ENCODE data around the gene GNAO1.

GNAO1 gene

GRCh38 chr16:56207421-56207820 is 16.1 kb downstream of the GNAO1 start:
- TF ChIP-seq, protein P1, sequence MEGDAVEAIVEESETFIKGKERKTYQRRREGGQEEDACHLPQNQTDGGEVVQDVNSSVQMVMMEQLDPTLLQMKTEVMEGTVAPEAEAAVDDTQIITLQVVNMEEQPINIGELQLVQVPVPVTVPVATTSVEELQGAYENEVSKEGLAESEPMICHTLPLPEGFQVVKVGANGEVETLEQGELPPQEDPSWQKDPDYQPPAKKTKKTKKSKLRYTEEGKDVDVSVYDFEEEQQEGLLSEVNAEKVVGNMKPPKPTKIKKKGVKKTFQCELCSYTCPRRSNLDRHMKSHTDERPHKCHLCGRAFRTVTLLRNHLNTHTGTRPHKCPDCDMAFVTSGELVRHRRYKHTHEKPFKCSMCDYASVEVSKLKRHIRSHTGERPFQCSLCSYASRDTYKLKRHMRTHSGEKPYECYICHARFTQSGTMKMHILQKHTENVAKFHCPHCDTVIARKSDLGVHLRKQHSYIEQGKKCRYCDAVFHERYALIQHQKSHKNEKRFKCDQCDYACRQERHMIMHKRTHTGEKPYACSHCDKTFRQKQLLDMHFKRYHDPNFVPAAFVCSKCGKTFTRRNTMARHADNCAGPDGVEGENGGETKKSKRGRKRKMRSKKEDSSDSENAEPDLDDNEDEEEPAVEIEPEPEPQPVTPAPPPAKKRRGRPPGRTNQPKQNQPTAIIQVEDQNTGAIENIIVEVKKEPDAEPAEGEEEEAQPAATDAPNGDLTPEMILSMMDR (conservative IDR thresholded peaks at IDR 0.05), result no peak
- no peak for TF ChIP-seq ZFX (IDR thresholded peaks at IDR 0.05)
- no peak overlapping the region for H3K27ac ChIP-seq

DNA sequence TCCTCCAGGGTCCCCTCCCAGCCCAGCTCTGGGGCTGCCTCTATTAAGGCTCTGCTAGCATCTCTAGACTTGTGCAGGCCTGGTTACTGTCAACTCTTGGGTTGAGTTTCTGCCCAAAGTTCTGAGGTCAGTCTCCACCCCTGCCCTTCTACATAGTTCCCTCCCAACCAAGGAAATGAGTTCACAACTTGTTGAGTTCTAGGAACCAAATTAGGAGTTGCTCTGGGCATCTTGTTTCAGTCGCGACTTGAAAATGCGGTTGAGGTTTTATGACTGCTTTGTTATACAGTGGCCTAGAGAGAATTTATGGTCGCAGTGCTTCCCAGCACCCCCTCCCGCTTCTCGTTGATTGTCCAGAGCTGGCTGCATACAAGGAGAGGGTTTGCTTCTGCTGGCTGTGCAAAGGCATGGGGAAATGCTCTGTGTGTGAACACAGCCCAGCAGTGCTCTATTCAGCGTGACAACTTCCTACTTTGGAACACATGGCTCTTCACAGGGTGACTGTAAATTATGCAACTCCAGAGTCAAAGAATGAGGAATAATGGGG is 20.2 kb downstream of the GNAO1 start:
- no peak overlapping the region for H3K27ac ChIP-seq
- TF ChIP-seq ZFX (IDR thresholded peaks at IDR 0.05), result no peak
- TF ChIP-seq, protein P1 (conservative IDR thresholded peaks at IDR 0.05), result no peak

DNA sequence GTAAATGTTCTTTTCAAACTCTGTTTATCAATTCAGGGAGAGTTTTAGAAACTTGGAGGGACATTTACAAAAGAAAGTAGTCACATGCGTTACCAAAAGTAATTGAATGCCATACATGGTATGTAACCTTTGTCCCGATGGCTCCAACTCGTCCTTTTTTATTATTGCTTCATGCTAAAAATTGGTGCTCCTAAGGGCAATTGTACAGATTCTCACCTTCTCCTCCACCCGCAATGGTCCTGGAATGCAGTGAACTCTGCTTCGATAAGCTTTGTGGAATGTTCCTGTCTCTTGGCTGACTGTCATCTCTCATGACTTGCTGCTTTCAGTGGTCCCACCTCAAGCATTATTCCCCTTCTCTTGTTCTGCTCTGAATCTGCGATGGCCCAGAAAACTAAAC is 20.9 kb downstream of the GNAO1 start:
- H3K27ac ChIP-seq, result no peak overlapping the region
- no peak for TF ChIP-seq ZFX (IDR thresholded peaks at IDR 0.05)
- TF ChIP-seq, protein P1 (conservative IDR thresholded peaks at IDR 0.05), result no peak

DNA sequence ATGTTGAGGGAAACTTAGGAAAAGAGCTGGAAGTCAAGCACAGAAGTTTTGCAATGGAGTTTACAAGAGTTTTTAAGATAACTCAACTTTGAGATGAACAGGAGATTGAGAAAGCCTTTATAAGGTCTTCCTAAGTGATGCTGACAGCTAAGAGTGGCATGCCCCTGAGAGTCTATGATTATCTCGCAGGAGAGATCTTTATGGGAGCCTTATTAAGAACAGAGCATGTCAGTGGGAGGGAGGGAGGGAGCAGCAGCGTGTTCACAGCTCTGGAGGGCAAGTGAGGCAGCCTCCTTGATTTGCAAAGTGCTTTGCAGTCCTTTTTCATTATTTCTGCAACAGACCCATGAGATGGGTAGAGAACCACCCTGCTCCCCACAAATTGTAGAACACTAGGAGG is 30.7 kb downstream of the GNAO1 start:
- H3K27ac ChIP-seq, result no peak overlapping the region

DNA sequence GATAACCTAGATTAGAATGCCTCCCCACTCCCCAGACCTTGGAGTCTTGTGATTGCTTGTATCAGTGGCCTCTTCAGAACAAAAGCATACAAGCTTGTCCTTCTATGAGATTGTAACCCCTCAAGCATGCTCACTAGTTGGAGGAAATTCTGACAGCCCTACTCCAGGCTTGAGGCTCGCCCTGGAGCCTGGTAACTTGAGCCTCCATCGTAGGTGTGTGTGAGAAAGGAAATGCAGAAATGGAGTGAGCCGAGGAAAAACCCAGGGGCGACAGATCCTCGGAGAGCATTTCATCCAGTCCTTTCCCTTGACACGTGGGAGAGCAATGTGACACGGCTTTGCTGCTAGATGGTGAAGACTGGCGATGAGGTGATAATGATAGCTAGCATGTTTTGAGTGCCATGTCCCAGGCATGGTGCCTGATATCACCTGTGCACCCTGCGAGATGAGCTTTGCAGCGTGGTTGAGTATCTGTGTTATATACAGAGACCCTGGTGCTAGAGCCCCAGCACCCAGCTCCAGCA is 31.2 kb downstream of the GNAO1 start:
- H3K27ac ChIP-seq, result no peak overlapping the region
- TF ChIP-seq, protein P1 (conservative IDR thresholded peaks at IDR 0.05), result no peak
- TF ChIP-seq ZFX (IDR thresholded peaks at IDR 0.05), result no peak

More for the DNA sequence above, 30.7 kb downstream of the GNAO1 start:
- TF ChIP-seq ZFX (IDR thresholded peaks at IDR 0.05), result no peak
- TF ChIP-seq, protein P1 (conservative IDR thresholded peaks at IDR 0.05), result no peak

GRCh38 chr16:56225017-56225742 is 33.9 kb downstream of the GNAO1 start:
- TF ChIP-seq, protein P1 (conservative IDR thresholded peaks at IDR 0.05), result no peak
- no peak for TF ChIP-seq ZFX (IDR thresholded peaks at IDR 0.05)

DNA sequence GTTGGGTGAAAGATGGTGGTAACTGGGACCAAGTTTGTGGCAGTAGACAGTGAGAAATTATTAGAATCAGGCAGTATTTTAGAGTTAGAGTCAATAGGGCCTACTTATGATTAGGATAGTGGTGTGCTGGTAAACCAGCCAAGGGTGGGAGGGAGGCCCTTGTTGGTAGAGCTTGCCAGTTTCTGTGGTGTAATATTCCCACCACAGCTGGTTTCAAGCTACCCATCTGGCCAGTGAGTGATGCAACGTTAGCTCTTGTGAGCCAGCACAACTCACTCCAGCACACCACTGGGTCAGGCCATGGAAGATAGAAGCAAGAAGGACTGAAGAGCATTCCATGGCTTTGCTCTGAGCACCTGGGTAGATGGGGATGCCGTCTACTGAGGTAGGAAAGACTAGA is 34.9 kb downstream of the GNAO1 start:
- H3K27ac ChIP-seq, result no peak overlapping the region
- no peak for TF ChIP-seq ZFX (IDR thresholded peaks at IDR 0.05)
- TF ChIP-seq, protein P1 (conservative IDR thresholded peaks at IDR 0.05), result no peak

More at GRCh38 chr16:56225017-56225742, 33.9 kb downstream of the GNAO1 start:
- no peak overlapping the region for H3K27ac ChIP-seq
